ENCODE data around the gene RAB13. TPM values are rescaled to one million over a fixed set of nuclear protein-coding genes. Genes with fewer than 3 reads are reported as not detected.

RAB13 gene
- total RNA-seq, 4 donors from 2014 or later = 41.1 to 56.3 (median 46.6) TPM

- DNase-seq (ENCODE audit: extremely low spot score) = no peak
- H3K9me3 ChIP-seq = no peaks in the 10 kb centered on the region
- H3K36me3 ChIP-seq = peaks cover 47 to 100% (median 90%) of the 10 kb centered on the region in 4 donors
- H3K4me1 ChIP-seq = peaks cover 2 to 9% (median 6%) of the 10 kb centered on the region in 4 donors
- 79% methylated on average over 3 of the region's 3 CpGs for WGBS
- H3K27me3 ChIP-seq = no peaks in the 10 kb centered on the region
- intact Hi-C loops (cut with DNase I) = no loop called here
- no peak overlapping the region for H3K4me3 ChIP-seq
- TF ChIP-seq EP300 (IDR thresholded peaks at IDR 0.05) (no peak), POLR2A (IDR thresholded peaks at IDR 0.05; ENCODE audit: low read depth) (no peak), POLR2AphosphoS5 (IDR thresholded peaks at IDR 0.05) (no peak), CTCF (IDR thresholded peaks at IDR 0.05) (no peak)
- no peak overlapping the region for H3K27ac ChIP-seq (replicated peaks in 1 of 4)
Observed at GRCh38 chr1:153938996-153939395, 47.1 kb downstream of the RAB13 start.

GRCh38 chr1:153937331-153937730 lies 48.8 kb downstream of the RAB13 start:
- TF ChIP-seq POLR2AphosphoS5 (IDR thresholded peaks at IDR 0.05) (no peak), POLR2A (IDR thresholded peaks at IDR 0.05; ENCODE audit: low read depth) (no peak), CTCF (IDR thresholded peaks at IDR 0.05) (no peak), EP300 (IDR thresholded peaks at IDR 0.05) (no peak)
- H3K27ac ChIP-seq (replicated peaks in 1 of 4) = no peak overlapping the region
- H3K9me3 ChIP-seq = no peaks in the 10 kb centered on the region
- peaks cover 63 to 100% (median 96%) of the 10 kb centered on the region in 4 donors for H3K36me3 ChIP-seq
- no peak for DNase-seq (ENCODE audit: extremely low spot score)
- H3K4me1 ChIP-seq = no peaks in the 10 kb centered on the region
- intact Hi-C loops (cut with DNase I) = no loop called here
- no peaks in the 10 kb centered on the region for H3K27me3 ChIP-seq
- 99% methylated on average over 10 of the region's 10 CpGs for WGBS
- no peak overlapping the region for H3K4me3 ChIP-seq

GRCh38 chr1:153936011-153936802 lies 49.9 kb downstream of the RAB13 start:
- no peaks in the 10 kb centered on the region for H3K9me3 ChIP-seq
- peaks cover 64 to 100% (median 94%) of the 10 kb centered on the region in 4 donors for H3K36me3 ChIP-seq
- H3K4me3 ChIP-seq = no peak overlapping the region
- no peaks in the 10 kb centered on the region for H3K27me3 ChIP-seq
- DNase-seq (ENCODE audit: extremely low spot score) = no peak
- H3K27ac ChIP-seq (replicated peaks in 1 of 4) = no peak overlapping the region
- intact Hi-C loops (cut with DNase I) = no loop called here
- WGBS = 99% methylated on average over 12 of the region's 12 CpGs
- no peak for TF ChIP-seq POLR2AphosphoS5 (IDR thresholded peaks at IDR 0.05)
- TF ChIP-seq EP300 (IDR thresholded peaks at IDR 0.05) = no peak
- TF ChIP-seq CTCF (IDR thresholded peaks at IDR 0.05) = no peak
- TF ChIP-seq POLR2A (IDR thresholded peaks at IDR 0.05; ENCODE audit: low read depth) = no peak
- no peaks in the 10 kb centered on the region for H3K4me1 ChIP-seq

GRCh38 chr1:153934746-153935145 lies 51.4 kb downstream of the RAB13 start:
- H3K36me3 ChIP-seq = peaks cover 64 to 100% (median 94%) of the 10 kb centered on the region in 4 donors
- 90% methylated on average over 9 of the region's 9 CpGs for WGBS
- H3K9me3 ChIP-seq = no peaks in the 10 kb centered on the region
- no peak for DNase-seq (ENCODE audit: extremely low spot score)
- no peaks in the 10 kb centered on the region for H3K27me3 ChIP-seq
- H3K27ac ChIP-seq (replicated peaks in 1 of 4) = no peak overlapping the region
- intact Hi-C loops (cut with DNase I) = no loop called here
- TF ChIP-seq POLR2A (IDR thresholded peaks at IDR 0.05; ENCODE audit: low read depth) = no peak
- no peak for TF ChIP-seq CTCF (IDR thresholded peaks at IDR 0.05)
- TF ChIP-seq POLR2AphosphoS5 (IDR thresholded peaks at IDR 0.05) = no peak
- no peak for TF ChIP-seq EP300 (IDR thresholded peaks at IDR 0.05)
- H3K4me3 ChIP-seq = no peak overlapping the region
- no peaks in the 10 kb centered on the region for H3K4me1 ChIP-seq

Measured in esophagus muscularis mucosa (tissue), 4 donors.